Measurements from ENCODE around the gene THSD7A.
"Not testable (repeated sequence)": the region's sequence is repeated elsewhere in the genome, so short reads cannot be mapped to it uniquely, and the experiment has no call there.

The THSD7A gene

GRCh38 chr7:11469028-11469745 lies 362.8 kb downstream of the THSD7A start:
- no peak for DNase-seq (ENCODE audit: low read depth in 2 of 2, low spot score in 1 of 2)

- DNase-seq (ENCODE audit: low read depth in 2 of 2, low spot score in 1 of 2), result no peak
These were observed 365.4 kb downstream of the THSD7A start for GRCh38 chr7:11466517-11467105.

GRCh38 chr7:11464624-11465023 lies 367.4 kb downstream of the THSD7A start:
- DNase-seq (ENCODE audit: low read depth in 2 of 2, low spot score in 1 of 2), result no peak

- DNase-seq (ENCODE audit: low read depth in 2 of 2, low spot score in 1 of 2), result no peak
These were observed 370.1 kb downstream of the THSD7A start for GRCh38 chr7:11461946-11462345.

- DNase-seq (ENCODE audit: low read depth in 2 of 2, low spot score in 1 of 2), result no peak
These were observed 373.1 kb downstream of the THSD7A start for GRCh38 chr7:11458736-11459483.

- no peak for DNase-seq (ENCODE audit: low read depth in 2 of 2, low spot score in 1 of 2)
These were observed 374.6 kb downstream of the THSD7A start for GRCh38 chr7:11457419-11457818.

- no peak for DNase-seq (ENCODE audit: low read depth in 2 of 2, low spot score in 1 of 2)
These were observed 375.4 kb downstream of the THSD7A start for GRCh38 chr7:11456574-11456973.

GRCh38 chr7:11452476-11452875 lies 379.5 kb downstream of the THSD7A start:
- DNase-seq (ENCODE audit: low read depth in 2 of 2, low spot score in 1 of 2), result no peak

GRCh38 chr7:11450281-11450680 lies 381.7 kb downstream of the THSD7A start:
- no peak for DNase-seq (ENCODE audit: low read depth in 2 of 2, low spot score in 1 of 2)

- DNase-seq (ENCODE audit: low read depth in 2 of 2, low spot score in 1 of 2), result no peak
These were observed 382.7 kb downstream of the THSD7A start for GRCh38 chr7:11449316-11449715.

- no peak for DNase-seq (ENCODE audit: low read depth in 2 of 2, low spot score in 1 of 2)
These were observed 383.7 kb downstream of the THSD7A start for GRCh38 chr7:11448323-11448722.

GRCh38 chr7:11447106-11447505 lies 384.9 kb downstream of the THSD7A start:
- DNase-seq (ENCODE audit: low read depth in 2 of 2, low spot score in 1 of 2), result no peak

- not testable (repeated sequence) for DNase-seq (ENCODE audit: low read depth in 2 of 2, low spot score in 1 of 2)
These were observed 388.1 kb downstream of the THSD7A start for GRCh38 chr7:11443934-11444333.

- no peak for DNase-seq (ENCODE audit: low read depth in 2 of 2, low spot score in 1 of 2)
These were observed 394.0 kb downstream of the THSD7A start for GRCh38 chr7:11437994-11438393.

- DNase-seq (ENCODE audit: low read depth in 2 of 2, low spot score in 1 of 2), result no peak
These were observed 395.0 kb downstream of the THSD7A start for GRCh38 chr7:11436773-11437524.

GRCh38 chr7:11436316-11436715 lies 395.7 kb downstream of the THSD7A start:
- DNase-seq (ENCODE audit: low read depth in 2 of 2, low spot score in 1 of 2), result no peak

- no peak for DNase-seq (ENCODE audit: low read depth in 2 of 2, low spot score in 1 of 2)
These were observed 397.6 kb downstream of the THSD7A start for GRCh38 chr7:11434366-11434765.

- DNase-seq (ENCODE audit: low read depth in 2 of 2, low spot score in 1 of 2), result no peak
These were observed 401.2 kb downstream of the THSD7A start for GRCh38 chr7:11430841-11431240.

- DNase-seq (ENCODE audit: low read depth in 2 of 2, low spot score in 1 of 2), result no peak
These were observed 401.9 kb downstream of the THSD7A start for GRCh38 chr7:11430112-11430511.

- no peak for DNase-seq (ENCODE audit: low read depth in 2 of 2, low spot score in 1 of 2)
These were observed 403.0 kb downstream of the THSD7A start for GRCh38 chr7:11428877-11429581.

All from stimulated activated CD8-positive, alpha-beta memory T cell treated with anti-CD3 and anti-CD28 coated beads, Interleukin-4, amount 100 ng/mL, for 1 hour (primary cell).